HepG2 (cell line): Measurements from ENCODE around the gene ELF2. TPM values are rescaled to one million over a fixed set of nuclear protein-coding genes. Genes with fewer than 3 reads are reported as not detected.
A peak's percentile ranks its signal among the peaks of the same experiment; 100 is the strongest.

Experiments used
- AGO1 ChIP-seq: fragments of 200-400 bp; formaldehyde crosslinking; IDR thresholded peaks from 2 replicates; pipeline ENCODE4 v1.6.1; 2017; ENCODE audit warnings: mild to moderate bottlenecking, low read depth, low read length, moderate library complexity; ENCODE audit not compliant: poor library complexity, severe bottlenecking
- ATF7-NPFF ChIP-seq: sonication (generic); formaldehyde crosslinking; IDR thresholded peaks from 2 replicates; pipeline ENCODE4 v1.8.1; 2023; ENCODE audit warnings: mild to moderate bottlenecking, low read depth, missing genetic modification reagents, moderate library complexity
- EZH2 ChIP-seq: conservative IDR thresholded peaks from 2 replicates; pipeline ENCODE4 v1.6.1; 2012; ENCODE audit warnings: mild to moderate bottlenecking, low read depth, low read length, moderate library complexity
- HOXD1 ChIP-seq: sonication (generic); formaldehyde crosslinking; IDR thresholded peaks from 2 replicates; pipeline ENCODE4 v1.5.0; 2020; ENCODE audit warnings: missing genetic modification reagents
- LBX2 ChIP-seq: sonication (generic); formaldehyde crosslinking; IDR thresholded peaks from 2 replicates; pipeline ENCODE4 v1.5.0; 2020; ENCODE audit warnings: missing genetic modification reagents, mild to moderate bottlenecking, borderline replicate concordance
- PHB2 ChIP-seq: fragments of 450-650 bp; IDR thresholded peaks from 2 replicates; pipeline ENCODE4 v1.6.1; 2018; ENCODE audit not compliant: partially characterized antibody
- TBP ChIP-seq: sonication (generic); formaldehyde crosslinking; IDR thresholded peaks from 2 replicates; pipeline ENCODE4 v1.5.0; 2020; ENCODE audit warnings: missing genetic modification reagents
- TP53 ChIP-seq: sonication (generic); formaldehyde crosslinking; conservative IDR thresholded peaks from 2 replicates; pipeline ENCODE4 v1.4.0; 2020; ENCODE audit warnings: missing genetic modification reagents
- ZC3H13 ChIP-seq: sonication (generic); formaldehyde crosslinking; IDR thresholded peaks from 2 replicates; pipeline ENCODE4 v1.8.1; 2023; ENCODE audit warnings: mild to moderate bottlenecking, missing genetic modification reagents, moderate library complexity
- ZC3H4 ChIP-seq: sonication (generic); formaldehyde crosslinking; IDR thresholded peaks from 2 replicates; pipeline ENCODE4 v1.4.0; 2020; ENCODE audit warnings: missing genetic modification reagents, borderline replicate concordance
- ZMAT3 ChIP-seq: sonication (generic); formaldehyde crosslinking; conservative IDR thresholded peaks from 2 replicates; pipeline ENCODE4 v1.7.0; 2021; ENCODE audit warnings: missing genetic modification reagents
- ZNF24 ChIP-seq: fragments of 450-650 bp; IDR thresholded peaks from 2 replicates; pipeline ENCODE4 v1.6.1; 2017; ENCODE audit warnings: antibody characterized with exemption, mild to moderate bottlenecking
- ZNF362 ChIP-seq: sonication (generic); formaldehyde crosslinking; IDR thresholded peaks from 2 replicates; pipeline ENCODE4 v1.4.0; 2020; ENCODE audit warnings: missing genetic modification reagents, mild to moderate bottlenecking, borderline replicate concordance
- ZNF441 ChIP-seq: sonication (generic); formaldehyde crosslinking; IDR thresholded peaks from 2 replicates; pipeline ENCODE4 v1.7.0; 2021; ENCODE audit warnings: missing genetic modification reagents, borderline replicate concordance
- ZNF615 ChIP-seq: sonication (generic); formaldehyde crosslinking; IDR thresholded peaks from 2 replicates; pipeline ENCODE4 v1.5.0; 2020; ENCODE audit warnings: mild to moderate bottlenecking, missing genetic modification reagents, borderline replicate concordance
- polyA plus RNA-seq, 8 experiments: library from polyadenylated mRNA; depleted of rRNA in 3 of 8; stranded (reverse) in 7 of 8; unstranded in 1 of 8; fragments of >200 nt; fragmentation: Illumina TruSeq in 4 of 8; extraction: Trizol in 4 of 8; gene quantifications; 2 replicates each; pipeline versions ENCODE4 v1.2.1 to v1.2.3, GENCODE V29; 2011 to 2016; ENCODE audit warnings: low read depth in 4 of 8, missing spikeins in 1 of 8, mixed read lengths in 1 of 8; ENCODE audit not compliant: insufficient read depth in 1 of 8
- total RNA-seq, 5 experiments: library from RNA; depleted of rRNA; stranded (reverse); fragments of >200 nt; fragmentation: Illumina TruSeq; extraction: Trizol; gene quantifications; 2 replicates each; pipeline ENCODE4 v1.2.3, GENCODE V29; 2016; ENCODE audit warnings: low read depth in 1 of 5
- TF ChIP-seq, protein P1 (sequence below): sonication (generic); formaldehyde crosslinking; IDR thresholded peaks from 2 replicates; pipeline ENCODE4 v1.4.0; 2020; ENCODE audit warnings: mild to moderate bottlenecking, missing genetic modification reagents
- TF ChIP-seq, protein P2 (sequence below): sonication (generic); formaldehyde crosslinking; IDR thresholded peaks from 2 replicates; pipeline ENCODE4 v1.4.0; 2020; ENCODE audit warnings: missing genetic modification reagents, borderline replicate concordance
- TF ChIP-seq, protein P3 (sequence below): sonication (generic); formaldehyde crosslinking; IDR thresholded peaks from 2 replicates; pipeline ENCODE4 v1.5.0; 2020; ENCODE audit warnings: mild to moderate bottlenecking, missing genetic modification reagents
- TF ChIP-seq, protein P4 (sequence below): sonication (generic); formaldehyde crosslinking; IDR thresholded peaks from 2 replicates; pipeline ENCODE4 v1.5.0; 2020; ENCODE audit warnings: mild to moderate bottlenecking, missing genetic modification reagents, moderate library complexity

ELF2 gene
- total and polyA plus RNA-seq, 2 of the 13 experiments (the other 11 are each of a cell fraction or from before 2014, with no cell fraction given), result 28.6 to 35.4 TPM

DNA sequence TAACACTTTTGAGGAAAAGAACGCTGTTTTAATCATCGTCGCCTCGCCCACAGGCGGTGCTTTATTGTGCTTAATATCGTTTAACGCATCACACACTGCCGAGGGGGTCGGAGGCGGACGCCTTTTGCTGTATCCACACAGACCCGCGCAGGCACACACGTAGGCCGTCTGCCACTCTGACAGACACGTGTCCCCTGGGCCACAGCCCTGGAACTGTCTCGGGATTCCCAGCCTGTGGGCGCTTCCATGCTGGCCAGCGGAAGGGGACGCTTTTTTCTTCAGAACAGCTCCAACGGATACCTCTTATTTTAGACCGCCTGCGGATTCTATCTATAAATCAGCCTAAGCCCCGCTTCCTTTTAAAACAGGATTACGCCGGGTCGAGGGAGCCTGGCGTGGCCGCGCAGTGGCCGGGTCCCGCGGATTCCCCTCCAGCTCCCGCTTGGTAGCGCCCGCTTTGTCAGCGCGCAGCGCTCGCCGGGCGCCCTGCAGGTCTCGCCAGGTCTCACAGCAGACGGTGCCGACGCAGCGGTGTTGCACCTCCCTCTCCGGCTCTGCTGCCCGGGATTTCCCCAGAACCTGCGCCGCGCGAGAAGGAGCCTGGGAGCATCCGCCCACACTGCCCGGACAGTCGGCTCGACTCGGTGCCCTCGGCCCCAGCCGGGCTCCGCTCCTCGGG is 161.6 kb downstream of the ELF2 start, which contains the start of gene NOCT (continued):
- TF ChIP-seq PHB2 (no peak), TBP (CRISPR knock-in tag) (no peak), ZC3H4 (CRISPR knock-in tag) (no peak), TP53 (CRISPR knock-in tag) (no peak; the same call in 1 of the 2 replicates), ZNF362 (no peak; the same call in 1 of the 2 replicates), ZNF24 (no peak), AGO1 (no peak), ZNF441 (CRISPR knock-in tag) (no peak; the same call in 1 of the 2 replicates), ZMAT3 (CRISPR knock-in tag) (no peak), ATF7-NPFF (CRISPR knock-in tag) (peak; percentile 86; the same call in 1 of the 2 replicates), LBX2 (CRISPR knock-in tag) (no peak), HOXD1 (CRISPR knock-in tag) (peak; percentile 72; the same call in 1 of the 2 replicates), ZC3H13 (CRISPR knock-in tag) (peak; percentile 71; the same call in 1 of the 2 replicates), EZH2 (no peak), ZNF615 (CRISPR knock-in tag) (0 out of 2 replicates have a peak, but pooled peaks have one; percentile 74)
- TF ChIP-seq, protein P1, sequence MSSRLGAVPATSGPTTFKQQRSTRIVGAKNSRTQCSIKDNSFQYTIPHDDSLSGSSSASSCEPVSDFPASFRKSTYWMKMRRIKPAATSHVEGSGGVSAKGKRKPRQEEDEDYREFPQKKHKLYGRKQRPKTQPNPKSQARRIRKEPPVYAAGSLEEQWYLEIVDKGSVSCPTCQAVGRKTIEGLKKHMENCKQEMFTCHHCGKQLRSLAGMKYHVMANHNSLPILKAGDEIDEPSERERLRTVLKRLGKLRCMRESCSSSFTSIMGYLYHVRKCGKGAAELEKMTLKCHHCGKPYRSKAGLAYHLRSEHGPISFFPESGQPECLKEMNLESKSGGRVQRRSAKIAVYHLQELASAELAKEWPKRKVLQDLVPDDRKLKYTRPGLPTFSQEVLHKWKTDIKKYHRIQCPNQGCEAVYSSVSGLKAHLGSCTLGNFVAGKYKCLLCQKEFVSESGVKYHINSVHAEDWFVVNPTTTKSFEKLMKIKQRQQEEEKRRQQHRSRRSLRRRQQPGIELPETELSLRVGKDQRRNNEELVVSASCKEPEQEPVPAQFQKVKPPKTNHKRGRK (CRISPR knock-in tag), result no peak
- TF ChIP-seq, protein P2, sequence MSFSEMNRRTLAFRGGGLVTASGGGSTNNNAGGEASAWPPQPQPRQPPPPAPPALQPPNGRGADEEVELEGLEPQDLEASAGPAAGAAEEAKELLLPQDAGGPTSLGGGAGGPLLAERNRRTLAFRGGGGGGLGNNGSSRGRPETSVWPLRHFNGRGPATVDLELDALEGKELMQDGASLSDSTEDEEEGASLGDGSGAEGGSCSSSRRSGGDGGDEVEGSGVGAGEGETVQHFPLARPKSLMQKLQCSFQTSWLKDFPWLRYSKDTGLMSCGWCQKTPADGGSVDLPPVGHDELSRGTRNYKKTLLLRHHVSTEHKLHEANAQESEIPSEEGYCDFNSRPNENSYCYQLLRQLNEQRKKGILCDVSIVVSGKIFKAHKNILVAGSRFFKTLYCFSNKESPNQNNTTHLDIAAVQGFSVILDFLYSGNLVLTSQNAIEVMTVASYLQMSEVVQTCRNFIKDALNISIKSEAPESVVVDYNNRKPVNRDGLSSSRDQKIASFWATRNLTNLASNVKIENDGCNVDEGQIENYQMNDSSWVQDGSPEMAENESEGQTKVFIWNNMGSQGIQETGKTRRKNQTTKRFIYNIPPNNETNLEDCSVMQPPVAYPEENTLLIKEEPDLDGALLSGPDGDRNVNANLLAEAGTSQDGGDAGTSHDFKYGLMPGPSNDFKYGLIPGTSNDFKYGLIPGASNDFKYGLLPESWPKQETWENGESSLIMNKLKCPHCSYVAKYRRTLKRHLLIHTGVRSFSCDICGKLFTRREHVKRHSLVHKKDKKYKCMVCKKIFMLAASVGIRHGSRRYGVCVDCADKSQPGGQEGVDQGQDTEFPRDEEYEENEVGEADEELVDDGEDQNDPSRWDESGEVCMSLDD (CRISPR knock-in tag), result no peak
- TF ChIP-seq, protein P3, sequence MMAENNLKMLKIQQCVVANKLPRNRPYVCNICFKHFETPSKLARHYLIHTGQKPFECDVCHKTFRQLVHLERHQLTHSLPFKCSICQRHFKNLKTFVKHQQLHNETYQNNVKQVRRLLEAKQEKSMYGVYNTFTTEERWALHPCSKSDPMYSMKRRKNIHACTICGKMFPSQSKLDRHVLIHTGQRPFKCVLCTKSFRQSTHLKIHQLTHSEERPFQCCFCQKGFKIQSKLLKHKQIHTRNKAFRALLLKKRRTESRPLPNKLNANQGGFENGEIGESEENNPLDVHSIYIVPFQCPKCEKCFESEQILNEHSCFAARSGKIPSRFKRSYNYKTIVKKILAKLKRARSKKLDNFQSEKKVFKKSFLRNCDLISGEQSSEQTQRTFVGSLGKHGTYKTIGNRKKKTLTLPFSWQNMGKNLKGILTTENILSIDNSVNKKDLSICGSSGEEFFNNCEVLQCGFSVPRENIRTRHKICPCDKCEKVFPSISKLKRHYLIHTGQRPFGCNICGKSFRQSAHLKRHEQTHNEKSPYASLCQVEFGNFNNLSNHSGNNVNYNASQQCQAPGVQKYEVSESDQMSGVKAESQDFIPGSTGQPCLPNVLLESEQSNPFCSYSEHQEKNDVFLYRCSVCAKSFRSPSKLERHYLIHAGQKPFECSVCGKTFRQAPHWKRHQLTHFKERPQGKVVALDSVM (CRISPR knock-in tag), result 0 out of 2 replicates have a peak, but pooled peaks have one; percentile 15
- TF ChIP-seq, protein P4, sequence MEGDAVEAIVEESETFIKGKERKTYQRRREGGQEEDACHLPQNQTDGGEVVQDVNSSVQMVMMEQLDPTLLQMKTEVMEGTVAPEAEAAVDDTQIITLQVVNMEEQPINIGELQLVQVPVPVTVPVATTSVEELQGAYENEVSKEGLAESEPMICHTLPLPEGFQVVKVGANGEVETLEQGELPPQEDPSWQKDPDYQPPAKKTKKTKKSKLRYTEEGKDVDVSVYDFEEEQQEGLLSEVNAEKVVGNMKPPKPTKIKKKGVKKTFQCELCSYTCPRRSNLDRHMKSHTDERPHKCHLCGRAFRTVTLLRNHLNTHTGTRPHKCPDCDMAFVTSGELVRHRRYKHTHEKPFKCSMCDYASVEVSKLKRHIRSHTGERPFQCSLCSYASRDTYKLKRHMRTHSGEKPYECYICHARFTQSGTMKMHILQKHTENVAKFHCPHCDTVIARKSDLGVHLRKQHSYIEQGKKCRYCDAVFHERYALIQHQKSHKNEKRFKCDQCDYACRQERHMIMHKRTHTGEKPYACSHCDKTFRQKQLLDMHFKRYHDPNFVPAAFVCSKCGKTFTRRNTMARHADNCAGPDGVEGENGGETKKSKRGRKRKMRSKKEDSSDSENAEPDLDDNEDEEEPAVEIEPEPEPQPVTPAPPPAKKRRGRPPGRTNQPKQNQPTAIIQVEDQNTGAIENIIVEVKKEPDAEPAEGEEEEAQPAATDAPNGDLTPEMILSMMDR, result no peak
